Spinal cord (tissue), 10 donors: Measurements from ENCODE around the gene DRAXIN. TPM values are rescaled to one million over a fixed set of nuclear protein-coding genes. Genes with fewer than 3 reads are reported as not detected.

Source experiments
- DNase-seq, 6 donors: peaks; one replicate each; pipeline versions ENCODE4 v3.0.0 to v3.0.0-alpha.2; 2013 to 2015; ENCODE audit warnings: low spot score in 6 of 6, low read depth in 4 of 6
- H3K27ac ChIP-seq: one replicate; pipeline ENCODE4 v1.5.1; 2013; ENCODE audit warnings: low read depth, low read length, control low read depth
- H3K27me3 ChIP-seq: one replicate; pipeline ENCODE4 v1.6.1; 2013; ENCODE audit warnings: low read length; ENCODE audit not compliant: control insufficient read depth, insufficient read depth
- H3K36me3 ChIP-seq: one replicate; pipeline ENCODE4 v1.6.1; 2013; ENCODE audit warnings: low read length; ENCODE audit not compliant: control insufficient read depth, insufficient read depth
- H3K4me1 ChIP-seq: one replicate; pipeline ENCODE4 v1.6.1; 2013; ENCODE audit warnings: low read length; ENCODE audit not compliant: control insufficient read depth, insufficient read depth
- H3K4me3 ChIP-seq: one replicate; pipeline ENCODE4 v1.5.1; 2013; ENCODE audit warnings: low read depth, low read length, control low read depth
- H3K9me3 ChIP-seq: one replicate; pipeline ENCODE4 v1.6.1; 2013; ENCODE audit warnings: low read length; ENCODE audit not compliant: control insufficient read depth, insufficient read depth
- WGBS: methylation state at CpG from one replicate; pipeline ENCODE4 v1.1.5; 2013; ENCODE audit warnings: missing lambda C conversion rate; ENCODE audit not compliant: insufficient coverage; 5-methylcytosine and 5-hydroxymethylcytosine counted together
- polyA plus RNA-seq, 2 donors: library from polyadenylated mRNA; unstranded; fragments of 120-200 nt; gene quantifications; one replicate each; pipeline ENCODE4 v1.2.1, GENCODE V29; 2013; ENCODE audit not compliant: insufficient read length in 2 of 2
- total RNA-seq, 2 donors: library from RNA; depleted of rRNA in 1 of 2; stranded (reverse); fragments of 120-200 nt in 1 of 2; fragments of >200 nt in 1 of 2; gene quantifications; one replicate each; pipeline versions ENCODE4 v1.2.3 to v1.2.4, GENCODE V29; 2013 to 2014
- donor health status: healthy.

Gene DRAXIN
- total and polyA plus RNA-seq, 4 donors, result 5.8 to 18.3 (median 8.9) TPM

DNA sequence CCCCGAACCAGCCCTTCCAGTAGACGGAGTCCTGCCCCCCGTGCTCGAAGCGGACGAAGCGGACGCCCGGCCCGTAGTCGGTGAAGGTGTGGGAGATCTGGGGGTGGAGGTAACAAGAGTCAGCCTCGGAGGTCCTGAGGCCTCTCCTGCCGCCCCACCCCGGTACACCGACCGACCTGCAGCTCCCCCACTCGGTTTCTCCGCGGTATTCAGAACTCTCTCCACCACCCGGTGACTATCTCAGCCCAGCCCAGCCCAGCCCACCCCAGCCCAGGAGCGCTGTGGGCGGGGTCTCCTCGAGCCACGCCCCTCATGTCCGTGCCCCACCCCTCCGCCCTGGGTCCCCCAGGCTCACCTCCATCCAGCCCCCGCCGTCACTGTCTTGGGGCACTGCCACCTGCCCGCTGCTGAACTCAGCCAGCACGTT is 42.8 kb upstream of the DRAXIN start:
- Histone ChIP-seq H3K36me3 (peaks cover 26% of the 10 kb centered on the region), H3K27me3 (peaks cover 19% of the 10 kb centered on the region), H3K27ac (peak overlapping the region; percentile 22), H3K4me3 (no peak overlapping the region), H3K4me1 (peaks cover 60% of the 10 kb centered on the region), H3K9me3 (no peaks in the 10 kb centered on the region)
- WGBS, result 23% methylated on average over 23 of the region's 30 CpGs
- no peak for DNase-seq

DNA sequence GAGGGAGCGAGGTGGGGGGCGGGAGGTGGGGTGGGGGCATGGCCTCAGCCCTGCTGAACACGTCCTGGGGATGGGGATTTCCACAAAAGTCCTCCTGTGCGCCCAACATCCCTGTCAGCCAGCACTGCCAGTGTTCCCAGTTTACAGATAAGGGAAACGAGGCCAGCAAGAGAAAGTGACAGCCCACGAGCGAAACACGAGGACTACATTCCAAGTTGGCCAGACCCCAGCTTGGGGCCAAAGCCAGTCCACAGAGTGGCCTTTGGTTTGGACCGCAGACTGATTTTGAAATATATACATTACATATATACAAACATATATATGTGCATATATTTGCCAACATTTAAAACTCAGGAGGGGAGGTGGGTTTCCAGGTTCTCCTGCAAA is 42.3 kb upstream of the DRAXIN start:
- H3K27me3 ChIP-seq, result peaks cover 19% of the 10 kb centered on the region
- peaks cover 26% of the 10 kb centered on the region for H3K36me3 ChIP-seq
- DNase-seq, result no peak
- 65% methylated on average over 5 of the region's 9 CpGs for WGBS
- H3K4me3 ChIP-seq, result no peak overlapping the region
- H3K9me3 ChIP-seq, result no peaks in the 10 kb centered on the region
- no peak overlapping the region for H3K27ac ChIP-seq
- H3K4me1 ChIP-seq, result peaks cover 64% of the 10 kb centered on the region

GRCh38 chr1:11649624-11650330 is 41.7 kb upstream of the DRAXIN start:
- 44% methylated on average over 19 of the region's 21 CpGs for WGBS
- Histone ChIP-seq H3K4me1 (peaks cover 67% of the 10 kb centered on the region), H3K27me3 (peaks cover 19% of the 10 kb centered on the region), H3K4me3 (no peak overlapping the region), H3K27ac (no peak overlapping the region), H3K36me3 (peaks cover 26% of the 10 kb centered on the region), H3K9me3 (no peaks in the 10 kb centered on the region)
- DNase-seq, result no peak

DNA sequence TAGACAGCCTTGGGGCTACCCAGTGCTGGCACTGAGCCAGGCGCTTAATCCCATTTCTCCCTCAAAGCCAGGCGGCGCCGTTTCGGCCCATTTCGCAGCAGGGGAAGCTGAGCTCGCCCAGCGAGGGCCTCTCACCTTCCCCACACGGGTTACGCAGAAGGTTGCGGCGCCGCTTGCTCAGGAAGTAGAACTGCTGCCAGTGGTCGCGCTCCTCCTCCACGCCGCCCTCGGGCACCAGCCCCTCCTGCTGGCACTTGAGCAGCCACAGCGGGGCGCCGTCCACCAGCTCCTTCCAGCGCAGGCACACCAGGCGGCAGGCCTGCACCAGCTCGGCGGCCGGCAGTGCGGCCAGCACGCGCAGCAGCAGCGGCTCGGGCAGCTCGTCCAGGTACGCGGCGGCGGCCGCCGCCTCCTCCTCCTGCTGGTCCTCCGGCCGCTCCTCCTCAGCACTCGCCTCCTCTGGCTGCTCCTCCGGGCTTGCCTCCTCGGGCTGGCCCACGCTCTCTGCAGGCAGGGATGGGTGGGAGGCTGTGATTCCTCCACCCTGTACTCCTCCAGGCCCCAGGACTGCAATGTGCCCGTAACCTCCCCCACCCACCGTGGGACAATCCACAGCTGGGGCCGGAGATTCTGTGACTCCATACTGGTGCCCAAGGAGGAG is 41.0 kb upstream of the DRAXIN start:
- Histone ChIP-seq H3K9me3 (no peaks in the 10 kb centered on the region), H3K4me1 (peaks cover 71% of the 10 kb centered on the region), H3K4me3 (no peak overlapping the region), H3K27ac (no peak overlapping the region), H3K27me3 (peaks cover 19% of the 10 kb centered on the region), H3K36me3 (peaks cover 26% of the 10 kb centered on the region)
- DNase-seq, result peak in 2 of 6 donors; percentile 65 to 70
- 13% methylated on average over 36 of the region's 47 CpGs for WGBS

GRCh38 chr1:11651017-11651416 is 40.5 kb upstream of the DRAXIN start:
- H3K36me3 ChIP-seq, result peaks cover 31% of the 10 kb centered on the region
- DNase-seq, result no peak
- H3K4me3 ChIP-seq, result no peak overlapping the region
- H3K27ac ChIP-seq, result no peak overlapping the region
- peaks cover 19% of the 10 kb centered on the region for H3K27me3 ChIP-seq
- WGBS, result 80% methylated on average over 3 of the region's 4 CpGs
- no peaks in the 10 kb centered on the region for H3K9me3 ChIP-seq
- peaks cover 75% of the 10 kb centered on the region for H3K4me1 ChIP-seq

DNA sequence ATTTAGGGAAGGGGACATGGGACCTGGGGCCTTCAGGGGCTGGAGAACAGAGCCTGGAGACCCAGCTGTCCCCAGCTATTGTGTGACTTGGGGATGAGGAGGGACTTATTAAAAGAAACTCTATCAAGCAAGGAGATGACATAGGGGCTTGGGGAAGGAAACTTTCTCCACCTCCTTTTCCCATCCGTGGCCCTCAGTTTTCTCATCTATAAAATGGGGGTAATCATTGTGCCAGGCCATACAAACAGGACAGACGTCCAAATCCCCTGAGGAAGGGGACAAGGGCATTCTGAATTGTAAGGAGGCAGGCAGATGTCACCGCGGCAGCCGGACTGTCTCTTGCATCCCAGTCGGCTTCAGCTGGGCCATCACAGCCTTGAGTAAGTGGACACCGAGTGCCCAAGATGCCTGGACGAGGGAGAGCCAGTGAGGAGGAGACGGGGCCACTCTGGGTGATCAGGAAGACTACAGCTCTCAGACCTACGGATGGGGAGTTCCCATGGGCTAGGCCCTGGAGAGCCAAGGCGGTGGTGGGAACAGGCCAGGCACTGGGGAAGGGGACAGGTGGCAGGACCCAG is 39.2 kb upstream of the DRAXIN start:
- DNase-seq, result no peak
- peaks cover 36% of the 10 kb centered on the region for H3K36me3 ChIP-seq
- 82% methylated on average over 10 of the region's 11 CpGs for WGBS
- H3K27me3 ChIP-seq, result peaks cover 19% of the 10 kb centered on the region
- peaks cover 65% of the 10 kb centered on the region for H3K4me1 ChIP-seq
- H3K9me3 ChIP-seq, result no peaks in the 10 kb centered on the region
- H3K4me3 ChIP-seq, result no peak overlapping the region
- no peak overlapping the region for H3K27ac ChIP-seq

DNA sequence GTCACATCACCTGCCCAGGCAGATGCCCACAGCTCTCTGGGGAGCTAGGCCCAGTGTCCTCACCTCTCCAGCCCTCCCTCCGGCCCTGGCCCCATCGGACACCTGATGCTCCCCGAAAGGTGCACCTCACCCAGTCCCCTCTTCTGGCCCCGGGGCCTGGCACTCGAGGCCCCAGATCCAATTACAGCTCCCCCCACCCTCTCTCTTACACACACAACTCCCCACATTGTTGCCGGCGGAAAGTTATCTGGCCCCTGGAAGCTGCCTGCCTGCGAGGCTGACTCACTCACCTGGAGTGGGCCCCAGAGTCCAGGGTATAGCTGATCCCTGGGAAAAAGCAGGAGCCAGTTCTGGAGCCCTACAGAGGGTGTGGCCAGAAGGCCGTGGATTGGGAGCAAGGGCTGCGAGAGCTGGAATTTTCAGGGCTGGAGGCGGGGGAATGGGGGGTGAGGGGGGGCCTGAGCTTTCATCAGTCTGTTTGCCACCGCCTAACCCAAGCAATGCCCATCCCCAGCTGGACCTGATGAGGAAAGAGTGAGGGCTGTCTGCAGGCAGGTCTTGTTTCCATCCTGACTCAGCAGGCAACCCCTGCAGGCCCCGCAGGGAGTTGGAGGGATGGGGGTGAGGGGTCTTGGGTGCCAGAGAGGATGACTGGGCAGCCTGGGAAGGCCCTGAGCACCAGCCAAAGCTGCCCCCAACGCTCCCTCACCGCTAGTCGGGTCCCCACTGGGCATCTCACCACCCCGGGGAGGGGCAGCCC is 38.2 kb upstream of the DRAXIN start:
- H3K4me3 ChIP-seq, result no peak overlapping the region
- peaks cover 37% of the 10 kb centered on the region for H3K36me3 ChIP-seq
- DNase-seq, result no peak
- no peaks in the 10 kb centered on the region for H3K9me3 ChIP-seq
- WGBS, result 63% methylated on average over 10 of the region's 17 CpGs
- H3K4me1 ChIP-seq, result peaks cover 57% of the 10 kb centered on the region
- no peak overlapping the region for H3K27ac ChIP-seq
- H3K27me3 ChIP-seq, result peaks cover 19% of the 10 kb centered on the region

- peak overlapping the region; percentile 31 for H3K4me3 ChIP-seq
- H3K27ac ChIP-seq, result no peak overlapping the region
- H3K9me3 ChIP-seq, result no peaks in the 10 kb centered on the region
- WGBS, result 33% methylated on average over 5 of the region's 7 CpGs
- peaks cover 38% of the 10 kb centered on the region for H3K36me3 ChIP-seq
- peak in 1 of 6 donors; percentile 30 for DNase-seq
- peaks cover 52% of the 10 kb centered on the region for H3K4me1 ChIP-seq
- peaks cover 19% of the 10 kb centered on the region for H3K27me3 ChIP-seq
These were observed 37.7 kb upstream of the DRAXIN start for GRCh38 chr1:11653861-11654136.

DNA sequence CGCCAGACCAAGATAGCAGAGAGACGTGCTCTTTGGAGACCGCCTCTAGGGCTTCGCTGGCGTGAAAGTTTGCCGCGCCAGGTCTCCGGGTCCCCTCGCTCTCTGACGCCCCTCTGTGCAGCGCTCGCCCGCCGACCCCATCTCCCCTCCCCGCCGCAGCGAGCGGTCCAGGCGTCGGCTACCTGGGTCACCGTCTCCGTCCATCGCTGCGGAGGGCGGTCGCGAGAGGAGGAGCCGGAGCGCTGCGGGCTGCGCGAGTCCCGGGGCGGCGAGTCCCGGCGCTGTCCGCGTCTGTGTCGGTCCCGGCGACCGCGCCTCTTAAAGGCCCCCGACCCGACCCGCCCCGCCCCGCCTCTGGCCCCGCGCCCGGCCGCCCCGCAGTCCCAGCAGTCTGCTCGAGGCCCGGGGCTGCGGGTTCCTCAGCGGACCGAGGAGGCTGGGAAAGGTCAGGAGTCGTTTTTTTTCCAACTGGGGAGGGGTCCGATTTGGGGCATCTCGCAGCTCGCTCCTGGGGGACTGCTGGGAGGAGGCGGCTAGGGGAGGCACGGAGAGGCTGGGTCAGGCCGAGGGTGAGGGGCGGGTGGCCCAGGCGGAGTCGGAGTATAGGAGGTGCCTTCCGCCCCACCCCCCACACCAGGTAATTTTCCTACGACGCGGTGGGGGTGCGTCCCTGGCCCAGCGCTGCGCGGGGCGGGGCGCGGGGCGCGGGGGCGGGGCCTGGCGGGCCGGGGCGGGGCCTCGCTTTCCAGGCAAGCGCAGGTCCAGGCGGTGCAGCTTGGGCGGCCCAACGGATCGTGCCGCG is 37.2 kb upstream of the DRAXIN start, which contains the start of the genes FBXO2 and FBXO44:
Gene FBXO2 (minus strand): TSS at position 293 of the 802 bp plus-strand sequence. CDS start 89 bp downstream, at position 204.
Gene FBXO44 (plus strand): TSS at position 741 of the 802 bp plus-strand sequence. CDS start 959 bp downstream, outside the sequence.
- peak in 2 of 6 donors; percentile 56 to 74 for DNase-seq
- H3K27ac ChIP-seq, result no peak within 1 kb of the TSS
- H3K4me3 ChIP-seq, result peak within 1 kb of the TSS; percentile 58
- peaks cover 17% of the 10 kb centered on the region for H3K27me3 ChIP-seq
- H3K9me3 ChIP-seq, result no peaks in the 10 kb centered on the region
- H3K4me1 ChIP-seq, result peaks cover 49% of the 10 kb centered on the region
- peaks cover 41% of the 10 kb centered on the region for H3K36me3 ChIP-seq
- 2% methylated on average over 80 of the region's 94 CpGs for WGBS
